Gastrocnemius medialis (tissue), 4 donors: ENCODE measurements around the gene KCTD19.

Source experiments
- CTCF ChIP-seq, 5 experiments: fragments of 450-650 bp in 3 of 5; fragments of 200-600 bp in 2 of 5; sonication (generic) in 2 of 5; IDR thresholded peaks in 4 of 5; conservative IDR thresholded peaks in 1 of 5; 1 replicate in 4 of 5; 2 replicates in 1 of 5; pipeline ENCODE4 v1.5.1; 2016 to 2019; ENCODE audit warnings: antibody characterized with exemption in 5 of 5, mild to moderate bottlenecking in 3 of 5, moderate library complexity in 3 of 5
- POLR2A ChIP-seq, 2 donors: fragments of 450-650 bp; IDR thresholded peaks; one replicate each; pipeline ENCODE4 v1.6.1; 2017; ENCODE audit warnings: antibody characterized with exemption in 2 of 2, mild to moderate bottlenecking in 2 of 2, moderate library complexity in 2 of 2

- TF ChIP-seq CTCF (IDR thresholded peaks at IDR 0.05 in 4 of 5, conservative IDR thresholded peaks at IDR 0.05 in 1 of 5), result no peak
- no peak for TF ChIP-seq POLR2A (IDR thresholded peaks at IDR 0.05)
These were observed 55.6 kb downstream of the KCTD19 start for GRCh38 chr16:67270931-67271338.
